ENCODE measurements around the gene RALGDS.

DNA sequence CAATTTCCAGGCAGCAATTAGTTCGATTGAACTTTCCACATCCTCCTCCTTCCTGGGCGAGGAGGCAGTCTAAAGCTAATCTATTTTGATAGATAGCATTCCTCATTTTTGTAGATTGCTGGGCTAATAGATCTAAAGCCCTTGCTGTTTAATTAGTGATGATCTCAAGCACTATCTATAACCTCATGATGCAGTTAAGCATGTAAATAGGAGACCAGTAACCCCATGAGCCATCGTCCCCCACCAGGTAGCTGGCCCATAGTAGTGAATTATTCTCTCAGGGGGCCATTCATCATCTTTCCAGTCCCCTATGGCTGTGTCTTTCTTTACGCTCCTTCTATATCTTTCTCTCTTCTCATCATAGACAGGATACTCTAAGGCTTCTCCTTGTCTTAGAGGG, 44.3 kb downstream of the RALGDS start:
- TF ChIP-seq, protein P1, sequence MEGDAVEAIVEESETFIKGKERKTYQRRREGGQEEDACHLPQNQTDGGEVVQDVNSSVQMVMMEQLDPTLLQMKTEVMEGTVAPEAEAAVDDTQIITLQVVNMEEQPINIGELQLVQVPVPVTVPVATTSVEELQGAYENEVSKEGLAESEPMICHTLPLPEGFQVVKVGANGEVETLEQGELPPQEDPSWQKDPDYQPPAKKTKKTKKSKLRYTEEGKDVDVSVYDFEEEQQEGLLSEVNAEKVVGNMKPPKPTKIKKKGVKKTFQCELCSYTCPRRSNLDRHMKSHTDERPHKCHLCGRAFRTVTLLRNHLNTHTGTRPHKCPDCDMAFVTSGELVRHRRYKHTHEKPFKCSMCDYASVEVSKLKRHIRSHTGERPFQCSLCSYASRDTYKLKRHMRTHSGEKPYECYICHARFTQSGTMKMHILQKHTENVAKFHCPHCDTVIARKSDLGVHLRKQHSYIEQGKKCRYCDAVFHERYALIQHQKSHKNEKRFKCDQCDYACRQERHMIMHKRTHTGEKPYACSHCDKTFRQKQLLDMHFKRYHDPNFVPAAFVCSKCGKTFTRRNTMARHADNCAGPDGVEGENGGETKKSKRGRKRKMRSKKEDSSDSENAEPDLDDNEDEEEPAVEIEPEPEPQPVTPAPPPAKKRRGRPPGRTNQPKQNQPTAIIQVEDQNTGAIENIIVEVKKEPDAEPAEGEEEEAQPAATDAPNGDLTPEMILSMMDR (IDR thresholded peaks at IDR 0.05) = no peak
- TF ChIP-seq POLR2A (IDR thresholded peaks at IDR 0.05) = no peak
